ENCODE measurements around the gene NLRP1.

DNA sequence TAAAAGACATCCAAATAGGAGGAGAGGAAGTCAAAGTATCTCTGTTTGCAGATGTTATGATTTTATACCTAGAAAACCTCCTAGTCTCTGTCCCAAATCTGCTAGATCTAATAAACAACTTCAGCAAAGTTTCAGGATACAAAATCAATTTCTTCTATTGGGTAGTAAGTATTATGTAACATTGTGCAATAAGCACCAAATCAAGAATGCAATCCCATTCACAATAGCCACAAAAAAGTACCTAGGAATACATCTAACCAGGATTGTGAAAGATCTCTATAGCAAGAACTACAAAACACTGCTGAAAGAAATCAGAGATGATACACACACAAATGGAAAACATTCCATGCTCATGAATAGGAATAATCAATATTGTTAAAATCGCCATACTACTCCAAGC lies 13.0 kb downstream of the NLRP1 start:
- TF ChIP-seq EZH2 (IDR thresholded peaks at IDR 0.05; ENCODE audit: borderline replicate concordance, low read depth, low read length, severe bottlenecking): no peak
- TF ChIP-seq, protein P1, sequence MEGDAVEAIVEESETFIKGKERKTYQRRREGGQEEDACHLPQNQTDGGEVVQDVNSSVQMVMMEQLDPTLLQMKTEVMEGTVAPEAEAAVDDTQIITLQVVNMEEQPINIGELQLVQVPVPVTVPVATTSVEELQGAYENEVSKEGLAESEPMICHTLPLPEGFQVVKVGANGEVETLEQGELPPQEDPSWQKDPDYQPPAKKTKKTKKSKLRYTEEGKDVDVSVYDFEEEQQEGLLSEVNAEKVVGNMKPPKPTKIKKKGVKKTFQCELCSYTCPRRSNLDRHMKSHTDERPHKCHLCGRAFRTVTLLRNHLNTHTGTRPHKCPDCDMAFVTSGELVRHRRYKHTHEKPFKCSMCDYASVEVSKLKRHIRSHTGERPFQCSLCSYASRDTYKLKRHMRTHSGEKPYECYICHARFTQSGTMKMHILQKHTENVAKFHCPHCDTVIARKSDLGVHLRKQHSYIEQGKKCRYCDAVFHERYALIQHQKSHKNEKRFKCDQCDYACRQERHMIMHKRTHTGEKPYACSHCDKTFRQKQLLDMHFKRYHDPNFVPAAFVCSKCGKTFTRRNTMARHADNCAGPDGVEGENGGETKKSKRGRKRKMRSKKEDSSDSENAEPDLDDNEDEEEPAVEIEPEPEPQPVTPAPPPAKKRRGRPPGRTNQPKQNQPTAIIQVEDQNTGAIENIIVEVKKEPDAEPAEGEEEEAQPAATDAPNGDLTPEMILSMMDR (IDR thresholded peaks at IDR 0.05; ENCODE audit: borderline replicate concordance, extremely low read depth, low read length, poor library complexity, severe bottlenecking): no peak

All from DND-41 (cell line).